HEK293 (cell line): Measurements from ENCODE around the gene LRP1B.

Source experiments
- KLF1 ChIP-seq: fragments of 450-650 bp; formaldehyde crosslinking; IDR thresholded peaks from 2 replicates; pipeline ENCODE4 v1.5.1; 2016; ENCODE audit warnings: missing biosample characterization, missing genetic modification characterization
- MZF1 ChIP-seq: fragments of 450-650 bp; formaldehyde crosslinking; IDR thresholded peaks from 2 replicates; pipeline ENCODE4 v1.5.1; 2017; ENCODE audit warnings: missing biosample characterization, missing genetic modification characterization, borderline replicate concordance
- ZBTB1 ChIP-seq: fragments of 450-650 bp; formaldehyde crosslinking; IDR thresholded peaks from 2 replicates; pipeline ENCODE4 v1.5.1; 2016; ENCODE audit warnings: missing biosample characterization, missing genetic modification characterization
- ZNF169 ChIP-seq: fragments of 450-650 bp; formaldehyde crosslinking; IDR thresholded peaks from 2 replicates; pipeline ENCODE4 v1.5.1; 2016; ENCODE audit warnings: missing biosample characterization, missing genetic modification characterization
- ZNF366 ChIP-seq: fragments of 450-650 bp; formaldehyde crosslinking; conservative IDR thresholded peaks from 2 replicates; pipeline ENCODE4 v1.5.1; 2016; ENCODE audit warnings: missing biosample characterization, missing genetic modification characterization
- ZNF423 ChIP-seq: fragments of 450-650 bp; formaldehyde crosslinking; IDR thresholded peaks from 2 replicates; pipeline ENCODE4 v1.5.1; 2016; ENCODE audit warnings: missing biosample characterization, missing genetic modification characterization
- ZNF658 ChIP-seq: fragments of 450-650 bp; formaldehyde crosslinking; IDR thresholded peaks from 2 replicates; pipeline ENCODE4; 2016; ENCODE audit warnings: missing biosample characterization, missing genetic modification characterization
- ZSCAN30 ChIP-seq: fragments of 450-650 bp; IDR thresholded peaks from 2 replicates; pipeline ENCODE4 v1.5.1; 2018; ENCODE audit warnings: missing biosample characterization, mild to moderate bottlenecking, missing genetic modification characterization, moderate library complexity
- TF ChIP-seq, protein P1 (sequence below): fragments of 450-650 bp; formaldehyde crosslinking; IDR thresholded peaks from 2 replicates; pipeline ENCODE4 v1.5.1; 2016; ENCODE audit warnings: missing biosample characterization, missing genetic modification characterization

DNA sequence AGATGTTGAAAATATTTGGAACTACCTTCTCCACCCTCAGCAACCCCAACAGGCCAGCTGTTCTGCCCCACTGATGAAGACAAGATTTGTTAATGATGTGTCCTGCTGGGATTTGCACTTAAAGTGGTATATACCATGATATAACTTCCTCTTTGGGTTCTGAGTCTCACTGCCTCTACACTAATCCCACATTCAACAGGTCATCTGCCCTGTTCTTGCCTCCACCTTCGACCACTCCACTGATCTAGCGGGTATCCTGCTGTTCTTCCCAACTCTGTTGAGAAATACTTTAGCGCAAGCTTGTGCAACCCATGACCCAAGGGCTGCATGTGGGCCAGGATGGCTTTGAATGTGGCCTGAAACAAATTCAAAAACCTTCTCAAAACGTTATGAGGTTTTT is 72.7 kb downstream of the LRP1B start:
- TF ChIP-seq, protein P1, sequence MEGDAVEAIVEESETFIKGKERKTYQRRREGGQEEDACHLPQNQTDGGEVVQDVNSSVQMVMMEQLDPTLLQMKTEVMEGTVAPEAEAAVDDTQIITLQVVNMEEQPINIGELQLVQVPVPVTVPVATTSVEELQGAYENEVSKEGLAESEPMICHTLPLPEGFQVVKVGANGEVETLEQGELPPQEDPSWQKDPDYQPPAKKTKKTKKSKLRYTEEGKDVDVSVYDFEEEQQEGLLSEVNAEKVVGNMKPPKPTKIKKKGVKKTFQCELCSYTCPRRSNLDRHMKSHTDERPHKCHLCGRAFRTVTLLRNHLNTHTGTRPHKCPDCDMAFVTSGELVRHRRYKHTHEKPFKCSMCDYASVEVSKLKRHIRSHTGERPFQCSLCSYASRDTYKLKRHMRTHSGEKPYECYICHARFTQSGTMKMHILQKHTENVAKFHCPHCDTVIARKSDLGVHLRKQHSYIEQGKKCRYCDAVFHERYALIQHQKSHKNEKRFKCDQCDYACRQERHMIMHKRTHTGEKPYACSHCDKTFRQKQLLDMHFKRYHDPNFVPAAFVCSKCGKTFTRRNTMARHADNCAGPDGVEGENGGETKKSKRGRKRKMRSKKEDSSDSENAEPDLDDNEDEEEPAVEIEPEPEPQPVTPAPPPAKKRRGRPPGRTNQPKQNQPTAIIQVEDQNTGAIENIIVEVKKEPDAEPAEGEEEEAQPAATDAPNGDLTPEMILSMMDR = no peak
- no peak for TF ChIP-seq ZBTB1 (tag by site-specific recombination)
- no peak for TF ChIP-seq MZF1 (tag by site-specific recombination)
- TF ChIP-seq ZNF169 = no peak
- no peak for TF ChIP-seq KLF1 (tag by site-specific recombination)
- no peak for TF ChIP-seq ZSCAN30 (tag by site-specific recombination)
- no peak for TF ChIP-seq ZNF366 (tag by site-specific recombination)
- no peak for TF ChIP-seq ZNF658 (tag by site-specific recombination)
- no peak for TF ChIP-seq ZNF423 (tag by site-specific recombination)
